Astrocyte of the cerebellum (primary cell): ENCODE results near the gene ETFBKMT.
"Not testable (repeated sequence)": the region's sequence is repeated elsewhere in the genome, so short reads cannot be mapped to it uniquely, and the experiment has no call there.

Experiments used
- DNase-seq: peaks from one replicate; pipeline ENCODE4 v3.0.0-alpha.2; 2011; ENCODE audit warnings: low read depth
- H3K4me3 ChIP-seq: 2 replicates; pipeline ENCODE4 v1.5.1; 2011; ENCODE audit warnings: mild to moderate bottlenecking, low read depth, low read length, moderate library complexity
- in situ Hi-C: cut with HindIII; loops from 2 replicates; pipeline ENCODE4 v1.10.0; 2017; ENCODE audit warnings: low sequenced_read_pairs
- TF ChIP-seq, protein P1 (sequence below): IDR thresholded peaks from 2 replicates; pipeline ENCODE4 v1.5.1; 2012; ENCODE audit warnings: low read length, low read depth, moderate library complexity, mild to moderate bottlenecking; ENCODE audit errors: missing control alignments

Gene ETFBKMT

DNA sequence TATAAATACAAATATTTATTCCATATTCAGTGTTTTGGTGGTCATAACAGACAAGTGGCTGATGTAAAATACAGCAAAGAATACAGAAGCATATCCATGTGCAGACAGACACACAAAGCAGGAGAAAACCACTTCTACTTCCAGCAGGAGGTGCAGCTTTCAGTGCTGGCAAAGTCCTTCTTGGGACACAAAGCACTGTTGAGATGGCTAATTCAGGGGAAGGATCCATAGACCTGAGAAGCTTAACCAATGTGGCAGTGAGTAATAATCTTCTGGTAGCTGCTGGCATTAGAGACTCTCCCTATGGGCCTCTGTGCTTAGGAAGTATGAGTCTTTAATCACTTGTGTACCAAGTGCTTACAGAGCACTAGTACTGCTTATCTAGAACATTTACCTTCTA, 42.6 kb downstream of the ETFBKMT start:
- DNase-seq = no peak
- in situ Hi-C loops = no loop called here
- H3K4me3 ChIP-seq = no peak overlapping the region
- TF ChIP-seq, protein P1, sequence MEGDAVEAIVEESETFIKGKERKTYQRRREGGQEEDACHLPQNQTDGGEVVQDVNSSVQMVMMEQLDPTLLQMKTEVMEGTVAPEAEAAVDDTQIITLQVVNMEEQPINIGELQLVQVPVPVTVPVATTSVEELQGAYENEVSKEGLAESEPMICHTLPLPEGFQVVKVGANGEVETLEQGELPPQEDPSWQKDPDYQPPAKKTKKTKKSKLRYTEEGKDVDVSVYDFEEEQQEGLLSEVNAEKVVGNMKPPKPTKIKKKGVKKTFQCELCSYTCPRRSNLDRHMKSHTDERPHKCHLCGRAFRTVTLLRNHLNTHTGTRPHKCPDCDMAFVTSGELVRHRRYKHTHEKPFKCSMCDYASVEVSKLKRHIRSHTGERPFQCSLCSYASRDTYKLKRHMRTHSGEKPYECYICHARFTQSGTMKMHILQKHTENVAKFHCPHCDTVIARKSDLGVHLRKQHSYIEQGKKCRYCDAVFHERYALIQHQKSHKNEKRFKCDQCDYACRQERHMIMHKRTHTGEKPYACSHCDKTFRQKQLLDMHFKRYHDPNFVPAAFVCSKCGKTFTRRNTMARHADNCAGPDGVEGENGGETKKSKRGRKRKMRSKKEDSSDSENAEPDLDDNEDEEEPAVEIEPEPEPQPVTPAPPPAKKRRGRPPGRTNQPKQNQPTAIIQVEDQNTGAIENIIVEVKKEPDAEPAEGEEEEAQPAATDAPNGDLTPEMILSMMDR = no peak

DNA sequence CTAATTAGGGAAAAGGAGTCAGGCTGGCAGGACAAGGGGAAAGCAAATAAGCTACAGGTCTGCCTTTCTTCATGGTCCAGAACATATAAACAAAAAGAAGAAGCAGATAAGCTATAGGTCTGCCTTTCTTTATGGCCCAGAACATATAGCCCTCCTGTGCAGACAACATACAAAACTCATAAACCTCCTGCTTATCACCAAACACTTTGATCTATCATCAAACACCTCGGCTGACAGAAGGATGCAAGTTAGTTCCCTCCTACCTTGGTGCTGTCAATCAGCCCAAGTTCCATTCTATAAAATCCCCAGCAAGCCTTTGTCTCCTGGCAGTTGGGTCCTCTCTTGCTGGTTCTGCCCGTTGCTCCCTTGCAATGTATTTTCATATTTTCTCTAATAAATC, 46.1 kb downstream of the ETFBKMT start:
- H3K4me3 ChIP-seq = no peak overlapping the region
- DNase-seq = no peak
- TF ChIP-seq, protein P1 = no peak
- in situ Hi-C loops = no loop called here

DNA sequence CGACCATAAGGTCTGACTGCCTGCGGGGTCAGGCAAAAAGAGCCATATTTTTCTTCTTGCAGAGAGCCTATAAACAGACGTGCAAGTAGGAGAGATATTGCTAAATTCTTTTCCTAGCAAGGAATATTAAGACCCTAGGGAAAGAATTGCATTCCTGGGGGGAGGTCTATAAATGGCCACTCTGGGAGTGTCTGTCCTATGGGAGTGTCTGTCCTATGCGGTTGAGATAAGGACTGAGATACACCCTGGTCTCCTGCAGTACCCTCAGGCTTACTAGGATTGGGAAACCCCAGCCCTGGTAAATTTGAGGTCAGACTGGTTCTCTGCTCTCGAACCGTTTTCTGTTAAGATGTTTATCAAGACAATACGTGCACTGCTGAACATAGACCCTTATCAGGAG, 48.6 kb downstream of the ETFBKMT start:
- H3K4me3 ChIP-seq, in situ Hi-C loops, DNase-seq: not testable (repeated sequence)

DNA sequence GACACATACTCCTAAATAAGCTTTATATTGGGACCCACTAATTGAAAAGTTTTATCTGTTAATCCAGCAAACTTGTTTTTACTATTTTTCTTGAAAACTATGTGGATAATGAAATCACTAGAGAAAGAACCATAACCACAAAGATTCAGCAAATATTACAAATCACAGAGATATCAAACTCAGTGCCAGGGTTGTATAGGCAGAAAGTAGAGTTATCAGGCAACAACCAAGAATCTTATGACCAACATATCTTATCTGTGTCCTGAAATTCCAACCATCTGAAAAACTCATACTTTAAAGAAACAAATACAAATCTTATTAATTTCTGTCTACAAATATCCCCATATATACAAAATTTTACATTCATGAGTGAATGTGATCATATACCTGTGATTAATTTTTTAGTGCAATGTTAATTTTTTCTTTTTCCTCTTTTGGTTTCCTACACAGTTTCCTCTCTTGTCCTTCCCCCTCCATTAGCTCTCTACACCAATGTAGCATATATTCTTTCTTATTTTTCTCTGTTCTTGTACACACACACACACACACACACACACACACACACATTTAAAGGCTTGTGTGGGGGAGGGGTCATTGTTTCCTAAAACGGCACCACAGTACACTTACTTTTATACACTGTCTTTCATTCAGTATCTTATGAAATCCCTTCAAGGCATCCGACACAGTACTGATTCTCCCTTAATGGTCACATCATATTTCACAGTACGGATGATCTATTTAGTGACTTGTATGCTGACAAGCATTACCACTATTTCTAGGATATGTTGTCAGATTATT, 50.7 kb downstream of the ETFBKMT start:
- no peak overlapping the region for H3K4me3 ChIP-seq
- TF ChIP-seq, protein P1 = no peak
- in situ Hi-C loops = no loop called here
- no peak for DNase-seq

DNA sequence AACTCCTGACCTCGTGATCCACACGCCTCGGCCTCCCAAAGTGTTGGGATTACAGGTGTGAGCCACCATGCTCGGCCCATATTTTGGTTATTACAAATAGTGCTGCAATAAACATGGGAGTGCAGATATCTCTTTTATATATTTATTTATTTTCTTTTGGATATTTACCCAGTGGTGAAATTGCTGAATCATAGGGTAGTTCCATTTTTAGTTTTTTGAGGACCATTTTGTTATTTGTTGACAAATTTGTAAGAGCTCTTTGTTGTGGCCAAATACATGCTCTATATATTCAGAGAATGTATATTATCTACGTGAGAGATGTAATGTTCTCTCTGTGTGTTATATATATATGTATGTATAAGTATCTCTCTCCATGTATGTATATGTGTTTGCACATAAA, 53.4 kb downstream of the ETFBKMT start:
- TF ChIP-seq, protein P1 = no peak
- no peak for DNase-seq
- H3K4me3 ChIP-seq = no peak overlapping the region
- in situ Hi-C loops = no loop called here

DNA sequence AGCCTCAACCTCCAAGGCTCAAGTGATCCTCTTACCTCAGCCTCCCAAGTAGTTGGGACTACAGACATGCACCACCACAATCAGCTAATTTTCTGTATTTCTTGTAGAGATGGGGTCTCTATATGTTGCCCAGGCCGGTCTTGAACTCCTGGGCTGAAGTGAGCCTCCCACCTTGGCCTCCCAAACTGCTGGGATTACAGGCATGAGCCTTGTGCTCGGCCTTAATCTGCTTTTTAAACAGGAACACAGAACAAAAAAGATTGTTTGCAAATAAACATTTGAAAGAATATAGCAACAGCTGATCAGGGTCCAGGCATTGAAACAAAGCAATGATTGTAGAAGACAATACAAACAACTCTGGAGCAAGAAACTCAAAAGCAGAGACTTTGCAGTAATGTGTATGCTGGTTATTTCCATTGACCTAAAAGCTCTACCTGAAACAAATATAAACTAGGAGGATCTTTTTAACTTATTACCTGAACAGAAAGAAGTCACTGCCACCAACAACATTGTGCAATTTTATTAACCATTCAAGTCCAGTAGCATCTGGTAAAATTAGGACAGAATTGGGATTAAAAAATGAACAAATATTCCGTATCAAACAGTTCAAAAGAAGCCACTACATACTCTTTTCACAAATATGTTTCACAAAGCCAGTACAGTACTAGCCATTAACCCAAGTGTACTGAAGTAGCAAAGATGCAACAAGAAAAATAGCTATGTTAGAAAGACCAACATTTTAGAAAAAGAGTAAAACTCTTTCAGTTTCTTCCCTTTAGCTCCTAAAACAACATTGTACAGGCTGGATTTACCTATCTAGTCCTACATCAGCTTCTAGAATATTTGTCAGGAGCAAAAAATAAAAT, 55.2 kb downstream of the ETFBKMT start:
- no peak overlapping the region for H3K4me3 ChIP-seq
- DNase-seq = no peak
- TF ChIP-seq, protein P1 = no peak
- in situ Hi-C loops = no loop called here
